Thyroid gland (tissue), 4 donors: ENCODE measurements around the gene DLG1.

Experiments
- CTCF ChIP-seq, 6 experiments: fragments of 200-600 bp in 3 of 6; fragments of 450-650 bp in 3 of 6; sonication (generic) in 3 of 6; IDR thresholded peaks; one replicate each; pipeline ENCODE4 v1.5.1; 2016 to 2019; ENCODE audit warnings: antibody characterized with exemption in 6 of 6, mild to moderate bottlenecking in 2 of 6, inconsistent platforms in 1 of 6, moderate library complexity in 1 of 6
- POLR2A ChIP-seq, 2 donors: fragments of 450-650 bp; IDR thresholded peaks; one replicate each; pipeline ENCODE4 v1.6.1; 2017; ENCODE audit warnings: antibody characterized with exemption in 2 of 2, mild to moderate bottlenecking in 2 of 2, moderate library complexity in 1 of 2

GRCh38 chr3:197041875-197042488 is 256.4 kb downstream of the DLG1 start:
- TF ChIP-seq CTCF (IDR thresholded peaks at IDR 0.05): no peak
- no peak for TF ChIP-seq POLR2A (IDR thresholded peaks at IDR 0.05)
